Activated CD8-positive, alpha-beta T cell treated with anti-CD3 and anti-CD28 coated beads for 36 hours (primary cell): Measurements from ENCODE around the gene GRIP1. TPM values are rescaled to one million over a fixed set of nuclear protein-coding genes. Genes with fewer than 3 reads are reported as not detected.

Experiments used
- ATAC-seq: fragments of 200-7000 bp; cut with Tn5 transposase; one replicate; pipeline ENCODE4 v1.10.0; 2021; ENCODE audit warnings: mild to moderate bottlenecking, moderate library complexity
- CTCF ChIA-PET: fragments of 350-600 bp; sonication (Branson Sonifier 250); formaldehyde crosslinking; loops from one replicate; lab custom pipeline; 2021; ENCODE audit warnings: antibody characterized with exemption; lab: Charles Lee
- POLR2A ChIA-PET: fragments of 350-600 bp; sonication (Branson Sonifier 250); formaldehyde crosslinking; loops from one replicate; lab custom pipeline; 2021; ENCODE audit warnings: antibody characterized with exemption; lab: Charles Lee
- DNase-seq: peaks from one replicate; pipeline ENCODE4 v3.0.0-alpha.2; 2020
- H3K27ac Mint-ChIP-seq: one replicate; pipeline ENCODE4 v1.8.0; 2021; ENCODE audit warnings: mild to moderate bottlenecking, mixed read lengths
- H3K27me3 Mint-ChIP-seq: one replicate; pipeline ENCODE4 v1.8.0; 2021; ENCODE audit warnings: mixed read lengths
- H3K36me3 Mint-ChIP-seq: one replicate; pipeline ENCODE4 v1.8.0; 2021; ENCODE audit warnings: low read depth, mixed read lengths
- H3K4me1 Mint-ChIP-seq: one replicate; pipeline ENCODE4 v1.8.0; 2021; ENCODE audit warnings: low read depth, mixed read lengths
- H3K4me3 Mint-ChIP-seq: one replicate; pipeline ENCODE4 v1.8.0; 2021; ENCODE audit warnings: mild to moderate bottlenecking, moderate library complexity, mixed read lengths
- H3K9me3 Mint-ChIP-seq: one replicate; pipeline ENCODE4 v1.8.0; 2021; ENCODE audit warnings: mixed read lengths
- CTCF ChIP-seq: fragments of 200-600 bp; IDR thresholded peaks from one replicate; pipeline ENCODE4 v1.8.0; 2022; ENCODE audit warnings: antibody characterized with exemption, mild to moderate bottlenecking
- intact Hi-C: fragments of 100-400 bp; cut with micrococcal nuclease; formaldehyde crosslinking; loops from one replicate; pipeline ENCODE4 v1.10.0; 2022
- total RNA-seq, 2 experiments: library from RNA; stranded (reverse); gene quantifications; one replicate each; pipeline ENCODE4 v1.2.3, GENCODE V29; 2021

GRIP1 gene
- total RNA-seq, 2 experiments from 2014 or later, result 0.51 to 0.61 TPM

- POLR2A ChIA-PET, result no interaction called here
- no peak overlapping the region for H3K4me3 Mint-ChIP-seq
- H3K27ac Mint-ChIP-seq, result no peak overlapping the region
- intact Hi-C loops, result no loop called here
- no peaks in the 10 kb centered on the region for H3K4me1 Mint-ChIP-seq
- H3K36me3 Mint-ChIP-seq, result no peaks in the 10 kb centered on the region
- CTCF ChIA-PET, result no interaction called here
- no peaks in the 10 kb centered on the region for H3K27me3 Mint-ChIP-seq
- H3K9me3 Mint-ChIP-seq, result peaks cover 4% of the 10 kb centered on the region
- no peak for ATAC-seq
- DNase-seq, result no peak
- no peak for TF ChIP-seq CTCF
Observed at GRCh38 chr12:66529934-66530333, 148.9 kb downstream of the GRIP1 start.

DNA sequence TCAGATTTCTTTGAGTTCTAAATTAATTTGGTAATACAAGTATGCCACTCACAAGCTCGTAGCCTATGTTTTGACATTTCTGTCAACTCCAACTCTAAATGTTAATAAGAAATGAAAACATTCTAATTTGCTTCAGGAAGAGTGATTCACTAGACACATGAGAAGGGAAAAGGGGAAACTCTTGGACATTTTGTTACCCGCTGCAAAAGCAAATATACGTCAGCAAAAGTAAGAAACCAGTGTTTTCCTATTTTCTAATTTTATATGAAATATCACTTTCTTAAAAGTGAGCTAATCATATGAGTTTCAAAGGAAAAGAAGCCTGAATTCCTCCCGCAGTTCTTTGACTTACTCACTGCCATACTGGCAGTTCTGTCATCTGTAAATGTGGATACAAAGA lies 162.3 kb downstream of the GRIP1 start:
- no peak for TF ChIP-seq CTCF
- CTCF ChIA-PET, result no interaction called here
- ATAC-seq (no peak), DNase-seq (no peak)
- no peaks in the 10 kb centered on the region for H3K4me1 Mint-ChIP-seq
- intact Hi-C loops, result no loop called here
- no peaks in the 10 kb centered on the region for H3K36me3 Mint-ChIP-seq
- H3K9me3 Mint-ChIP-seq, result peaks cover 3% of the 10 kb centered on the region
- POLR2A ChIA-PET, result no interaction called here
- H3K27me3 Mint-ChIP-seq, result peaks cover 2% of the 10 kb centered on the region
- H3K4me3 Mint-ChIP-seq, result no peak overlapping the region
- no peak overlapping the region for H3K27ac Mint-ChIP-seq

- ATAC-seq (no peak), DNase-seq (no peak)
- intact Hi-C loops, result no loop called here
- H3K4me1 Mint-ChIP-seq, result no peaks in the 10 kb centered on the region
- CTCF ChIA-PET, result no interaction called here
- peaks cover 4% of the 10 kb centered on the region for H3K27me3 Mint-ChIP-seq
- no peak overlapping the region for H3K27ac Mint-ChIP-seq
- POLR2A ChIA-PET, result no interaction called here
- H3K9me3 Mint-ChIP-seq, result peaks cover 5% of the 10 kb centered on the region
- no peaks in the 10 kb centered on the region for H3K36me3 Mint-ChIP-seq
- TF ChIP-seq CTCF, result no peak
- H3K4me3 Mint-ChIP-seq, result no peak overlapping the region
Observed at GRCh38 chr12:66516133-66516532, 162.7 kb downstream of the GRIP1 start.

DNA sequence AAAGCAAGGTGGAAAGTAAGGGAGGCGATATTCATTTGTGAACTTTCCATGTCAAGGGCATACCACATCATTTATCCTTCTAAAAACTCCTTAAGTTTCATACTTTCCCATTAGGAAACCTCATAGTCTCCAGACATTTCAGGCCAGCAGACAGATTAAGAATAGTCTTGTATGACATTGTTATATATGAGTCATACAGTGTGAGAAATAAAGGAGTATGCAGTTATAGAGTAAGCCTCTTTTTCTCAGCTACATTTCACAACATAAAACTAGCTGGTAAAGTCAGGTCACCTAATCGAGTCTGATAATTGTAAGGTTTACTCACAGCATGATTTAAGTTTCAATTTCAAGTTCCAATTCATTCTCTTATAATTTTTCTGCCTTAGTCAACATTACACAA lies 164.3 kb downstream of the GRIP1 start:
- Mint-ChIP-seq H3K27ac (no peak overlapping the region), H3K27me3 (peaks cover 5% of the 10 kb centered on the region), H3K9me3 (peaks cover 4% of the 10 kb centered on the region), H3K4me1 (no peaks in the 10 kb centered on the region), H3K4me3 (no peak overlapping the region), H3K36me3 (no peaks in the 10 kb centered on the region)
- ChIA-PET POLR2A (no interaction called here), CTCF (no interaction called here)
- intact Hi-C loops, result no loop called here
- no peak for DNase-seq
- no peak for ATAC-seq
- no peak for TF ChIP-seq CTCF

GRCh38 chr12:66508025-66508424 lies 170.9 kb downstream of the GRIP1 start:
- no peak overlapping the region for H3K4me3 Mint-ChIP-seq
- DNase-seq, result no peak
- ChIA-PET POLR2A (no interaction called here), CTCF (no interaction called here)
- no peaks in the 10 kb centered on the region for H3K4me1 Mint-ChIP-seq
- ATAC-seq, result no peak
- H3K9me3 Mint-ChIP-seq, result peaks cover 4% of the 10 kb centered on the region
- no peak for TF ChIP-seq CTCF
- H3K27me3 Mint-ChIP-seq, result peaks cover 5% of the 10 kb centered on the region
- intact Hi-C loops, result no loop called here
- no peaks in the 10 kb centered on the region for H3K36me3 Mint-ChIP-seq
- no peak overlapping the region for H3K27ac Mint-ChIP-seq
